ENCODE results near the gene DENND6A.
"Not testable (repeated sequence)": the region's sequence is repeated elsewhere in the genome, so short reads cannot be mapped to it uniquely, and the experiment has no call there.

Gene DENND6A, protein sequence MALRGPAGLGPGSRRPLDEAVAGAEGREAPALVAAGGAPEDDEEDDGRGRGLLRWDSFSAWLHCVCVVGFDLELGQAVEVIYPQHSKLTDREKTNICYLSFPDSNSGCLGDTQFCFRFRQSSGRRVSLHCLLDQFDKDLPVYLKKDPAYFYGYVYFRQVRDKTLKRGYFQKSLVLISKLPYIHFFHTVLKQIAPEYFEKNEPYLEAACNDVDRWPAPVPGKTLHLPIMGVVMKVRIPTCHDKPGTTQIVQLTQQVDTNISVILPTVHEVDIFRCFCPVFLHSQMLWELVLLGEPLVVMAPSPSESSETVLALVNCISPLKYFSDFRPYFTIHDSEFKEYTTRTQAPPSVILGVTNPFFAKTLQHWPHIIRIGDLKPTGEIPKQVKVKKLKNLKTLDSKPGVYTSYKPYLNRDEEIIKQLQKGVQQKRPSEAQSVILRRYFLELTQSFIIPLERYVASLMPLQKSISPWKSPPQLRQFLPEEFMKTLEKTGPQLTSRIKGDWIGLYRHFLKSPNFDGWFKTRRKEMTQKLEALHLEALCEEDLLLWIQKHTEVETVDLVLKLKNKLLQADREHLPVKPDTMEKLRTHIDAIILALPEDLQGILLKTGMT

DNA sequence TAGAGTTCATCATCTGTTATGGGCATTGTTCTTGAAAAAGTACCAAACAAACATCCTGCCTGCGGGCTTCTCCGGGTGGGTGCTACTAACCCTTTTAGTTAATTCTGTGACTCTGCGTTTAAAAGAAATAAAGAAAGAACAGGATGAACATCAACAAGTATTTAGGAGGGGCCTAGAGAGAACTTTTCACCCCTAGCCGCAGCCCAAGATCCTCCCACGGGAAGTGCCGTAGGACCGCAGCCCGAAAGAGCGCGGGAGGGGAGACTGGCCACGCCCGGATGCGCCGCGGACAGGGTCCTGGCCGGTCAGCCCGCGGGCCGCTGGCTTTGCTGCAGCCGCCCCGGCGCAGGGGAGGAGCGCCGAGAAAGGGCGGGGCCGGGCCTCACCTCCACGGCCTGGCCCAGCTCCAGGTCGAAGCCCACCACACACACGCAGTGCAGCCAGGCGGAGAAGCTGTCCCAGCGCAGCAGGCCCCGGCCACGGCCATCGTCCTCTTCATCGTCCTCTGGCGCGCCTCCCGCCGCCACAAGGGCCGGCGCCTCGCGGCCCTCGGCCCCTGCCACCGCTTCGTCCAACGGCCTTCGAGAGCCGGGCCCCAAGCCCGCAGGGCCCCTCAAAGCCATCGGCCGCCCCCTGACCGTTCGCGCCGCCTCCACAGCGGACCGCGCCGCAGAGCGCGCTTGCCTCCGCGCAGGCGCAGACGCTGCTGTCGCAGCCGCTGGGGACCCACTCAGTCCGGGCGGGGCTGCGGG lies at the start of gene DENND6A:
TSS of gene DENND6A (minus strand) at position 682 of the 752 bp plus-strand sequence. CDS start at position 623, 59 bp downstream.
- peak; percentile 96 for DNase-seq

DNA sequence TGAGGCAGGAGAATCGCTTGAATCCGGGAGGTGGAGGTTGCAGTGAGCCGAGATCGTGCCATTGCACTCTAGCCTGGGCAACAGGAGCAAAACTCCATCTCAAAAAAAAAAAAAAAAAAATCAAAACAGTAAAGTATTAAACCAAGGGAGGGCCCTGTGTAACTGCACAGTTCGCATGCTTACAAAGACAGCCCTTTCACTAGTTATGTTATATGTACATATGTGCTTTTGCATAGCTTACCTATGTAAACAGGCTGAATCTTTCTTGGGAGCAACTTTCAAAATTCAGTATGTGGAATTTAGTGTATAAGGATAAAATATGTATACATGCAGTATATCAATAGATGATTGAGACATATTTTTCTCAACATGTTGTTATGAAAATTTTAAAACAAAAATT lies 47.1 kb upstream of the DENND6A start:
- DNase-seq = no peak

DNA sequence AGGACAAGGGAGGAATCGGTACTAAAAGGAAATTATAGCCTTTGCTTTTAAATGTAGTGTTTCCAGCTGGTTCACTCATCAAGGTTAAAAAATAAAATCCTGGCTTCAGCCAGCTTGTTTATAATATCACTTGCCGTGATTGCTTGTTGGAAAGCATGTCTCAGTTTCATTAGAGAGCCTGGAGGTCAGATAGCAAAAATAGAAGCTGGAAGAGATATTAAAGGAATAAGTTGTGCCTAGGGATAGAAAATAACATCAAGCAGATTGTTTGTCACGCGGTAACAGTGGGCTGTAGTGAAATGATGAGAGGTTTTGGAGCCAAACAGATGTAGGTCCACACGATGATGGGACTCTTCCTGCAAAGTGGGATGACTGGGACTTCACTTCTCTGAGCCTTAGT lies 45.5 kb upstream of the DENND6A start:
- DNase-seq = no peak

DNA sequence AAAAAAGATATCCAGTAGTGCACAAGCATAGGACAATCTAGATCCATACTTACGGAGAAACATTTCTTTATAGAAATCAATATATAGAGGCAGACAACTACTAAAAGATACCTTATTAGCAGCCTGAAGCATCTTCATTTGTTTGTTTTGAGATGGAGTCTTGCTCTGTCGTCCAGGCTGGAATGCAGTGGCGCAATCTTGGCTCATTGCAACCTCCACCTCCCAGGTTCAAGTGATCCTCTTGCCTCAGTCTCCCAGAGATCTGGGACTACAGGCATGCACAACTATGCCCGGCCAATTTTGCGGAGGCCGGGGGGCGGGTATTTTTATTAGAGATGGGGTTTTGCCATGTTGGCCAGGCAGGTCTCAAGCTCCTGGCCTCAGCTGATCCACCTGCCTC lies 45.0 kb upstream of the DENND6A start:
- no peak for DNase-seq

DNA sequence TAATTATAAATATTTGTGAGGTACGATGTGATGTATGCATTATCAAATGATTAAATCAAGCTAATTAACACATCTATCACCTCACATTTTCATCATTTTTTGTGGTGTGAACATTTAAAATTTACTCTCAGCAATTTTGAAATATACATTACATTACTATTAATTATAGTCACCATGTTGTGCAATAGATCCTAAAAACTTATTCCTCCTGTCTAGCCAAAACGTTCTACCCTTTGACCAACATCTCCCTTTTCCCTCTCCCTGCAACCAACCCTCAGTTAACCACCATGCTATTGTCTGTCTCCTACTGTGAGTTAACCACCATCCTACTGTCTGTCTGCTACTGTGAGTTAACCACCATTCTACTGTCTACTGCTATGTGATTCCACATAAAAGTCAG lies 42.5 kb upstream of the DENND6A start:
- DNase-seq = no peak

DNA sequence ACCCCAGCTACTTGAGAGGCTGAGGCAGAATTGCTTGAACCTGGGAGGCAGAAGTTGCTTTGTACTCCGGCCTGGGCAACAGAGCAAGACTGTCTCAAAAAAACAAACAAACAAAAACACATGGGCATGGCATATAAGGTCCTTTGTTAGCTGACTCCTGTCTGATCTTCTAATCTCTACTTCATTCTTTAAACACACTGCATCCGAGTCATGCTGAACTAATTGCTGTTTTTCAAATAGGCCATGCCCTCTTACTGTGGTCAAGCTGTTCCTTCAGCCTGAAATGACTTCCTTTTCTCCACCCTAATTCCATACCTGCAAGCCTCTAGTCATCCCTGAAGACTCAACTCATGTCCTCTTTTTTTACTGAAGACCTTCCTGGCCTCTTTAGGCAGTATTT lies 40.9 kb upstream of the DENND6A start:
- DNase-seq = no peak

DNA sequence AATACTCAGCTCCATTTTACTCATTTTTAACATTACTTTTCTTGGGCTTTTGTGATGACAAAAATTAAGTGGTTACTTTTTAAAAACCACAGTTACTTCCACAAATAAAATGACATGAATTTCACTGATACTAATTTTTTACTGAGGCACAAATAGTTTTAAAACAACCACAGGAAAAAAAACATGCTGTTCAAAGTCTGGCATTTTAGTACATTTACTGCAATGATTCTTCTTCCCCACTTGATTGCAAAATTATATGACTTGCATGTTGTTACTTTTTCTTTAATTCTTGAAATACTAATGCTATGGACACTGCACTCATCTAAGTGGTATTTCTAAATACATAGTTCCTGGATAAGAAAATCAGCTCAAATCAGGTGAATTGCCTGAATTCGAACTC lies 38.4 kb upstream of the DENND6A start:
- DNase-seq = no peak

DNA sequence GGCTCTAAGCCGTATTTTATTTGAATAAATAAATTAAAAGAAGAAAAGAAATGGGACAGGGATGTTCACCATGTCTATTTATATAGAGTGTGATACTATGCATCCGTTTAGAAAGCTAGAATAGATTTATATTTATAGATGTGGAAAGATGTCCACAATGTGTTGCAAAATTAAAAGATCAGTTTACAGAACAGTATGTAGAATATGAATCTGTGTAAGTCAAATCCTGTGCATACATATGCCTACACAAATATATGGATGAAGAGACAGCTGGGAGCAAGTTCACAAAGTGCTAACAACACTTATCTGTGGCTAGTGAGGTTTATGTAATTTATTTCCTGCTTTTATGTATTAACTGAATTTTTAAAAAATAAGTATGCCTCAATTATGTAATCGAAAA lies 37.8 kb upstream of the DENND6A start:
- no peak for DNase-seq

DNA sequence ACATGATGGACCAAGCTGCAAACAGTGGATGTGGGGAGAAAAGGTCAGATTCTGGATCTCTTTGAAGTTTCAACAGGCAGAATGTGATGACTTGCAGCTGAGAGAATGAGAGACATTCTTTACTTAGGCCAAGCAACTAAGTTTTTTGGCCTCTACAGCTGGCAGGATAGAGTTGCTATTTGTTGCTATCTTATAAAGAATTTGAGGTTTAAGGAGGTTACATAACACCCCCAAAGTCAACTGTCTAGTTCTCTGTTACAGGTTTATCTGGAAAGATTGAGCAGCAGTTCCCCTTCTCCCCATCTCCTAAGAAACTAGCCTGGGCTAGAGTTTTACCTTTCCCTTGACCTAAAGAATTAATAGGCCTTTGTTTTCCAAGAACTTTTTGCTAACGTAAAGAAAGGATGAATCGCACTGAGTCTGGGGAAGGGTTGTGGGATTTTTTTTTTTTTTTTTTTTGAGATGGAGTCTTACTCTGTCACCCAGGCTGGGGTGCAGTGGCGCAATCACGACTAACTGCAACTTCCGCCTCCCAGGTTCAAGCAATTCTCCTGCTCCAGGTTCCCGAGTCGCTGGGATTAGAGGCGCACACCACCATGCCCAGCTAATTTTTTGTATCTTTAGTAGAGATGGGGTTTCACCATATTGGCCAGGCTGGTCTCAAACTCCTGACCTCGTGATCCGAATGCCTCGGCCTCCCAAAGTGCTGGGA lies 36.6 kb upstream of the DENND6A start:
- peak; percentile 6 for DNase-seq

DNA sequence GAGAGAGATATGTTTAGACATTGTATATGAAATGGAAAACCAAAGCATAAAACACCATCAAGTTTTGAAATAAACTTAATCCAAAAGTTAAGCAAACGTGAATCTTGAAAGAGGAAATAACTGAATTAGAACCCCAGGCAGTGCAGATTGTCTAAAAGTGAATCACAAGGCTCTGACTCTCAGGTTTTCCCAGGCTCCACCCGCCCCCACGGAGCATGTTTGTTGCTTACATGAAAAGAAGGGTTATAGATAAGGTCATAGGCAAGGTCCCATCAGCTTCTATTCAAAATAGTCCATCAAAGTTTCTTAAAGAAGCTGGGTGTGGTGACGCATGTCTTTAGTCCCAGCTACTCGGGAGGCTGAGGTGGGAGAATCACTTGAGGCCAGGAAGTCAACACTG lies 34.2 kb upstream of the DENND6A start:
- no peak for DNase-seq

DNA sequence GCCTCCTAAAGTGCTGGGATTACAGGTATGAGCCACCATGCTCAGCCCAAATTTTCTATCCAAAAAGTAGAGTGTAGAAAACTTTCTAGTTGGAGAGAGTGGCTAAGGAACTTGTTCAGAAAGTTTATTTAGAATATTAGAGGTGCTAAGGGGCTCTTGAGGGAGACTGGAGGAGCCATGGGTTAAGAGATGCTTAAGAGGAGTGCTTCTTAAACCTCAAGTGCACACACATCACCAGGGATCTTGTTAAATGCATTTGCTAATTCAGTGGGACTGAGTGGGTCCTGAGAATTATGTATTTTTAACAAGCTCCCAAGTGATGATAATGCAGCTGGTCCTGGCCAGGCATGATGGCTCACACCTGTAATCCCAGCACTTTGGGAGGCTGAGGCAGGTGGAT lies 33.5 kb upstream of the DENND6A start:
- no peak for DNase-seq

DNA sequence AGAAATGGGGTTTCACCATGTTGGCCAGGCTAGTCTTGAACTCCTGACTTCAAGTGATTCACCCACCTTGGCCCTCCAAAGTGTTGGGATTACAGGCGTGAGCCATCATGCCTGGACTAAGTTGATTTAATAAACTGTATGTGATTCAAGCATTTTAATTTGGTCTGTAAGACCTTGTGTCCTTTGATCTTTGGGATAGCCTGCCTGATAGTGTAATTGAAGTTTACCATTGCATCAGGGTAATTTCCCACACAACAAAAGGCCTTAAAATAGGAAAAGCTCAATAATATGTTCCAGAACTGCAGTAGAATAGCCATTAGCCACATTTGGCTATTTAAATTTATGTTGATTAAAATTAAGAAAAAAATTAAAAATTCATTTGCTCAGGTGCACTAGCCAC lies 25.2 kb upstream of the DENND6A start:
- no peak for DNase-seq

DNA sequence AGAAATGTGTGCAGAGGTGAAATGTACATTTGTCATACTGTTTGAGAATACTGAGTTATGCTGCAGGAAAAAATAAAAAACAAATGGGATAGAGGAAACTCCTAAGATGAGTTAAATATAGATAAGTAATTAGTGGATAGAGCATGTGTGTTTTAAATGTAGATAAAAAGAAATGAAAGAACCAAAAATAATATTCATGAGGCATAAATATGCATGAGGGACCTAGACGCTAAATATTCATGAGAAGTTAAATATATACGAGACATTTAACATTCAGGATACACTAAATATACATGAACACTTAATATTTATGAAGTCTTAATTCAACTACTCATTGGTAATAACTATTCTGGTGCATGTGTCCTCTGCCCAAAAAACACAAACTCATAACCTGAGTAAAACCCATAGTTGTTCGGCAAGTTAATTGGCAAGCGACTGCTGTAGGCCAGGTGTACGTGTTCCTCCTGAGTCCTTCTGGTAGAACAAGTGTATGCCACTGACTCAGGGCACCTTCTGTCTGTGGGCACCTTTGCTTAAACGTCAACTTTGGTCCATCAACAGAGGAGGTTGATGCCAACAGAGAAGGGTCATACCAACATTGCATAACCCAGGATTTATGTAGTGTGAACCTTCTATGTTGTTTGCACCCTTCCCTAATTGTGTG lies 24.5 kb upstream of the DENND6A start:
- DNase-seq = no peak

DNA sequence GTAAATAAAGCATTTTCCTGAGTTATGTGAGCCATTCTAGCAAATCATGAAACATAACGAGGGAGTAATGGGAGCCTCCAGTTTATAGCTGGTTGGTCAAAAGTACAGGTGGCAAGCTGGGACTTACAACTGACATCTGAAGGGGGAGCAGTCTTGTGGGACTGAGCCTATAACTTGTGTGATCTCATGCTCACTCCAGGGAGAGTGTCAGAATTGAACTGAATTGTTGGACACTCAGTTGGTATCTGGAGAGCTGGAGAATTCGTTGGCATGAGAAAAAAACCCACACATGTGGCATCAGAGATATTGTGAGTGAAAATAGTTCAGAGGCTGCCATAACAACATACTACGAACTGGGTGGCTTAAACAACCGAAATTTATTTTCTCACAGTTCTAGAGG lies 22.8 kb upstream of the DENND6A start:
- DNase-seq = no peak

DNA sequence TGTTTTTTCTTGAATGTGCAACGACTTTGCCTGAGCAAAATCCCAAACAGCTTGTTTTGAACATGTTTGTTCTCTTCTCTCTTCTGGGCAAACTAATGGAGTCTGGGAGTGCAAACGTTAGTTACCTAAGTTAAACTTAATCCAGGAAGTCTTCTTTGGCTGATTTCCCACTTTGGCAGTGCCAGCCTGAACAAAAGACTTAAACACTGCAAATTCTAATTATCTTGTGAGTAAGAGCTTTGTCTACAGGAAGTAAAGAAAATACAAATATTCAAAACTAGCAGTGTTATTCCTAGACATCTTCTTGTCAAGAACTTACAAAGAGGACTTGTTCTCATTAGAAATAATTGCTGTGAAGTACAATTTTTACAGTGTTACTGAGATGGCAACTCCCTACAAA lies 16.7 kb upstream of the DENND6A start:
- DNase-seq = no peak

DNA sequence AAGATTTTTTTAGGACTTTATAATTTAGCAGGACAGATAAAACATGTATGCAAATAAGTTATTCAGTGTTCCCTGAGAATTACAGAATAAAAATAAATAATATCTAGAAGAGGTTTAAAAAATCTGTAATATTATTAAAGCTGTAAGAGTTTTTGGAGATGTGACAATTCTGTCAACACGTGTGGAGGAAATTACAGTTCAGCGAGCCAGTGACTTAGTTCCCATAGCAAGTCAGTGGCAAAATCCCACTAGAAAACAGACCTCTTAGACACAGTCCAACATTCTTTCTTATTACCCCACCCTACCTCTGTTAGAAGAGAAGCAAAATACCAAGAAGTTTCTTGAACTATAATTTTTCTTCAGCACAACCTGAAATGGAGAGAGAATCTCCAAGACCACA lies 16.2 kb upstream of the DENND6A start:
- no peak for DNase-seq

DNA sequence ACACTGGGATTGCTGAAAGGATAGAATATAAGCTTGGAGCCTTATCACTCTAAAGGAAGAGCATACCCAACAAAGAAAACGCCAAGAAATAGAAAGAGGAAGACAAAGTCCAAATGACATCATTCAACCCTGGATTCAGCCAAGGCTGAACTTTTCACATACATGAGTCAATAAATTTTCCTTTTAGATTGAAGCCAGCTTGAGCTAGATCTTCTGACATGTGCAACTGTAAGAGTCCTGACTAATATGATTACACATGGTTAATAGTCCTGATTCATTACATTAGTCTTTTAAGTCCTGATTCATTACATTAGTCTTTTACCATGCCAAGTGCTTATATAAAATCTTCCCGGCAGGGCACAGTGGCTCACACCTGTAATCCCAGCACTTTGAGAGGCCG lies 13.6 kb upstream of the DENND6A start:
- no peak for DNase-seq

DNA sequence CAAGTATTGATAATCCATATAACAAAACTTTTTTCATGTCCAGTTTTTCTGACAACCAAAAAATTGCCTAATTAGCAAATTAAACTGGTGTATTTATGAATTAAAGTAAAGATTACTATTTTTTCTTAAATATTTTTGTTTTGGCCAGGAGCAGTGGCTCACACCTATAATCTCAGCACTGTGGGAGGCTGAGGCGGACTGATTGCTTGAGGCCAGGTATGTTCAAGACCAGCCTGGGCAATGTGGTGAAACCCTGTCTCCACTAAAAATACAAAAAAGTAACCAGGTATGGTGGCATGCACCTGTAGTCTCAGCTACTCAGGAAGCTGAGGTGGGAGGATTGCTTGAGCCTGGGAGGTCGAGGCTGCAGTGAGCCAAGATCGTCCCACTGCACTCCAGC lies 12.5 kb upstream of the DENND6A start:
- not testable (repeated sequence) for DNase-seq

DNA sequence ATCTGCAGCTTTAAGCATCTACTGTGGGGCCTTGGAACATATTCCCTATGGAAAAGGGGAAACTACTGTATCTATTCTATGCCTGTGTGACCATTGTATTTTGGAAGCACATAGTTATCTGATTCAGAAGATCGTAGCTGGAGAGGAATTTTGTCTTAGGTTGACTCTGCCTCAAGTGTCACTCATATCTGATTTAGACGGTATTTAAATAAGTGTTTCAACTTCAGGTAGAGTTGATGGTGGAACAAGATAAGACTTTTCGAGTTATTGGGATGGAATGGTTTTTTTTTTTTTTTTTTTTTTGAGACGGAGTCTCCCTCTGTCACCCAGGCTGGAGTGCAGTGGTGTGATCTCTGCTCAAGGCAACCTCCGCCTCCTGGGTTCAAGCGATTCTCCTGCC lies 8.9 kb upstream of the DENND6A start:
- no peak for DNase-seq

DNA sequence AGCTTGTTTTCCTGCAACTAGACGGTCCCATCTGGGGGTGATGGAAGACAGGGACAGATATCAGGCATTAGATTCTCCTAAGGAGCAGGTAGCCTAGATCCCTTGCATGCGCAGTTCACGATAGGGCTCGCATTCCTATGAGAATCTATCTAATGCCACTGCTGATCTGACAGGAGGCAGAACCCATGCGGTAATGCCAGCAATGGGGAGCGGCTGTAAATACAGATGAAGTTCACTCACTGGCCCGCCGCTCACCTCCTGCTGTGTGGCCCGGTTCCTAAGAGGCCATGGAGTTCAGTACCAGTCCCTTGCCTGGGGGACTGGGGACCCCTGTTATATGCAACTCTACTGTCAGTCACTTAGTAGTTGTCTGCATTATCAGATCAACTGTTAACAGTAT lies 7.9 kb upstream of the DENND6A start:
- DNase-seq = no peak

DNA sequence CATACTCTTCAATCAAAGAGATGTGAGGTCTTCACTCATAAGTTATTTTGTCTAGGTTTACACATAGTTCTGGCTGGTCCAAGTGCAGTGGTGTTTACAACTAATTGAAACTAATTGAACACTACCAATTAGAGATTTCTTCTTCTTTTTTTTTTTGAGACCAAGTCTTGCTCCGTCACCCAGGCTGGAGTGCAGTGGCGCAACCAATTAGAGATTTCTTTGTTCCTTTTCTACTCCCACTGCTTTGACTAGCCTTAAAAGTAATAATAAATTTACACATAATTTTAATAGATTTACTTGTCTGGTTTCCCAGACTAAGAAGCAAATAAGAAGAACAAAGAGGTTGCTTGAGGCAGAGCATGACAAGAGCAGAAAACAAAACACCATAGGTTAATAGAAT lies 6.7 kb upstream of the DENND6A start:
- no peak for DNase-seq

DNA sequence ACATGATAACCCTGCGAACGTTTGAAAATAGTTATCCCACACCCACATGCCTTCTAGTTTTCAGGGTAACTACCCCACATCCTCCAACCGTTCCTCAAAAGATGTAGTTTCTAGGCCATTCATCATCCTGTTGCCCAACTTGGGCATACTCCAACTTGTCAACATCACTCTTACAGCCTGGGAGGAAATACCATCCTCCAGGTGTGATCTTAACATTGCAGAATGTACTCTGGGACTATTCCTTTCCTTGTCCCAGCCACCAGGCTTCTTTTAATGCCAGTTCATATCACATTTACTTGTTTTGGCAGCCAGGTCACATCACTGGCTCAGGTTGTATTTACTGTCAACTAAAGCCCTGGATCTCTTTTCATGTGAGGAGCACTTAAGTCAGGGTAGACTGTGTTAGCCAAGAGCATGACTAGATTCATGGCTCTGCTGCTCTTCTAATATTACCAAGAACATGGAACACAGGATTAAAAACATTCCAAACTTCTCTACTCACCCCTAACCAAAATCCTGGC lies 4.0 kb upstream of the DENND6A start:
- DNase-seq = no peak

DNA sequence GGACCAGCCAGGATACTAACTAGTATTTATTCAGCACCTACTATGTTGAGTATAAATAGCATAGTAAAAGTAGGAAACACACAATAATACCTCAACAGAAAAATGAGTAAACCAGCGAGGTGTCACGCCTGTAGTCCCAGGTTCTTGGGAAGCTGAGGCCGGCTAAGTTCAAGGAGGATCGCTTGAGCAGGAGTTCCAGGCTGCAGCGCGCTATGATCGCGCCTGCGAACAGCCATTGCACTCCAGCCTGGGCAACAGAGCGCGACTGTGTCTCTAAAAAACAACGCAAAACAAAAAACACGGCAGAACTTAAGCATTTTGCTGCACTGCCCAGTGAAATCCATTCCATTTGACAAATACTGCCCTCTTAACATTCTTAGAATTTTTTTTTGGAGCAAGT lies 1.3 kb upstream of the DENND6A start:
- no peak for DNase-seq

Measured in CD4-positive, alpha-beta T cell treated with Interferon gamma for 1 hour (primary cell).